ENCODE measurements around the gene ASB6.
"Not testable (repeated sequence)": the region's sequence is repeated elsewhere in the genome, so short reads cannot be mapped to it uniquely, and the experiment has no call there.

ASB6 gene

GRCh38 chr9:129644902-129645301, 3.0 kb upstream of the ASB6 start:
- no peak for DNase-seq (ENCODE audit: low read depth in 2 of 2)

GRCh38 chr9:129644365-129644764, 2.4 kb upstream of the ASB6 start:
- no peak for DNase-seq (ENCODE audit: low read depth in 2 of 2)

GRCh38 chr9:129643706-129644105, 1.8 kb upstream of the ASB6 start:
- no peak for DNase-seq (ENCODE audit: low read depth in 2 of 2)

GRCh38 chr9:129640871-129641749, 841 bp downstream of the ASB6 start:
- no peak for DNase-seq (ENCODE audit: low read depth in 2 of 2)

GRCh38 chr9:129640086-129640870, 1.7 kb downstream of the ASB6 start:
- DNase-seq (ENCODE audit: low read depth in 2 of 2): no peak

- no peak for DNase-seq (ENCODE audit: low read depth in 2 of 2)
Observed at GRCh38 chr9:129639756-129640085, 2.2 kb downstream of the ASB6 start.

GRCh38 chr9:129639034-129639630, 2.8 kb downstream of the ASB6 start:
- no peak for DNase-seq (ENCODE audit: low read depth in 2 of 2)

- no peak for DNase-seq (ENCODE audit: low read depth in 2 of 2)
Observed at GRCh38 chr9:129637673-129638439, 4.1 kb downstream of the ASB6 start.

GRCh38 chr9:129637102-129637501, 4.8 kb downstream of the ASB6 start:
- no peak for DNase-seq (ENCODE audit: low read depth in 2 of 2)

- not testable (repeated sequence) for DNase-seq (ENCODE audit: low read depth in 2 of 2)
Observed at GRCh38 chr9:129636343-129636742, 5.6 kb downstream of the ASB6 start.

- DNase-seq (ENCODE audit: low read depth in 2 of 2): no peak
Observed at GRCh38 chr9:129635099-129636065, 6.6 kb downstream of the ASB6 start.

GRCh38 chr9:129633848-129634247, 8.1 kb downstream of the ASB6 start:
- DNase-seq (ENCODE audit: low read depth in 2 of 2): no peak

GRCh38 chr9:129633207-129633606, 8.7 kb downstream of the ASB6 start:
- DNase-seq (ENCODE audit: low read depth in 2 of 2): no peak

- DNase-seq (ENCODE audit: low read depth in 2 of 2): no peak
Observed at GRCh38 chr9:129632460-129632859, 9.5 kb downstream of the ASB6 start.

- DNase-seq (ENCODE audit: low read depth in 2 of 2): no peak
Observed at GRCh38 chr9:129631674-129632129, 10.2 kb downstream of the ASB6 start.

GRCh38 chr9:129630967-129631673, 10.8 kb downstream of the ASB6 start:
- no peak for DNase-seq (ENCODE audit: low read depth in 2 of 2)

- DNase-seq (ENCODE audit: low read depth in 2 of 2): no peak
Observed at GRCh38 chr9:129629251-129629820, 12.6 kb downstream of the ASB6 start.

GRCh38 chr9:129628709-129629108, 13.2 kb downstream of the ASB6 start:
- DNase-seq (ENCODE audit: low read depth in 2 of 2): no peak

GRCh38 chr9:129627556-129628440, 14.2 kb downstream of the ASB6 start:
- no peak for DNase-seq (ENCODE audit: low read depth in 2 of 2)
